Endothelial cell of umbilical vein (primary cell): ENCODE data around the gene ANAPC13. TPM values are rescaled to one million over a fixed set of nuclear protein-coding genes. Genes with fewer than 3 reads are reported as not detected.

Experiments
- BruUV-seq: library from RNA; stranded (reverse); fragments of 400-500 nt; replicated peaks from 2 replicates; lab custom pipeline; 2021; lab: Mats Ljungman, UMichigan
- CTCF ChIA-PET: fragments of 300-600, 350-600 bp; sonication (Branson Sonifier 250); formaldehyde crosslinking; loops from one replicate; lab custom pipeline; 2021; ENCODE audit warnings: antibody characterized with exemption, inconsistent platforms; lab: Charles Lee
- POLR2A ChIA-PET: fragments of 300-600, 350-600 bp; sonication (Branson Sonifier 250); formaldehyde crosslinking; loops from one replicate; lab custom pipeline; 2021; ENCODE audit warnings: antibody characterized with exemption, inconsistent platforms; lab: Charles Lee
- DNase-seq: peaks from one replicate; pipeline ENCODE4 v3.0.0-alpha.2; 2011; ENCODE audit warnings: low read depth, low spot score
- FAIRE-seq: peaks from 2 replicates; lab custom pipeline; 2011; peaks lifted over from hg19 to GRCh38; lab: Jason Lieb, UNC
- H2AFZ ChIP-seq: 2 replicates; pipeline ENCODE4 v1.6.0; 2012; ENCODE audit warnings: low read depth, low read length, control low read depth, inconsistent platforms
- H3K27ac ChIP-seq: 2 replicates; pipeline ENCODE4 v1.5.1; 2011; ENCODE audit warnings: low read depth, mild to moderate bottlenecking, control low read depth, low read length, moderate library complexity; ENCODE audit not compliant: insufficient read depth
- H3K27me3 ChIP-seq, 2 experiments: 2 replicates each; pipeline versions ENCODE4 v1.6.0 to v1.6.1; 2011; ENCODE audit warnings: low read length in 2 of 2, mixed read lengths in 1 of 2; ENCODE audit not compliant: control insufficient read depth in 2 of 2, insufficient read depth in 2 of 2
- H3K36me3 ChIP-seq, 2 experiments: 2 replicates in 1 of 2; 3 replicates in 1 of 2; pipeline ENCODE4 v1.5.1; 2011; ENCODE audit warnings: low read length in 2 of 2, mild to moderate bottlenecking in 1 of 2, moderate library complexity in 1 of 2; ENCODE audit not compliant: control insufficient read depth in 2 of 2, insufficient read depth in 2 of 2; ENCODE audit errors: extremely low read depth in 1 of 2
- H3K4me1 ChIP-seq: 3 replicates; pipeline ENCODE4 v1.5.1; 2011; ENCODE audit warnings: mild to moderate bottlenecking, low read length; ENCODE audit not compliant: control insufficient read depth, insufficient read depth; ENCODE audit errors: extremely low read depth
- H3K4me2 ChIP-seq: 2 replicates; pipeline ENCODE4 v1.6.1; 2011; ENCODE audit warnings: low read length, control low read depth, mixed read lengths; ENCODE audit not compliant: insufficient read depth
- H3K4me3 ChIP-seq, 3 experiments: fragments of 200-600 bp in 1 of 3; sonication (generic), shearing (Covaris generic) in 1 of 3; replicated peaks in 1 of 3; 2 replicates each; pipeline ENCODE4 v1.5.1; 2011 to 2016; ENCODE audit warnings: control low read depth in 3 of 3, low read length in 3 of 3, mild to moderate bottlenecking in 2 of 3, inconsistent platforms in 1 of 3, low read depth in 1 of 3, moderate library complexity in 1 of 3; ENCODE audit not compliant: insufficient read depth in 1 of 3
- H3K79me2 ChIP-seq: 2 replicates; pipeline ENCODE4 v1.6.0; 2012; ENCODE audit warnings: low read length, inconsistent platforms; ENCODE audit not compliant: control insufficient read depth, insufficient read depth
- H3K9ac ChIP-seq: replicated peaks from 2 replicates; pipeline ENCODE3; 2011; ENCODE audit warnings: low read length, control low read depth; ENCODE audit not compliant: insufficient read depth; ENCODE audit errors: extremely low read depth
- H3K9me1 ChIP-seq: replicated peaks from 3 replicates; pipeline ENCODE4 v1.6.0; 2011; ENCODE audit warnings: mild to moderate bottlenecking, low read length; ENCODE audit not compliant: control insufficient read depth, insufficient read depth; ENCODE audit errors: extremely low read depth
- H3K9me3 ChIP-seq: replicated peaks from 2 replicates; pipeline ENCODE4 v1.5.1; 2012; ENCODE audit warnings: low read length, inconsistent platforms; ENCODE audit not compliant: control insufficient read depth, insufficient read depth
- H4K20me1 ChIP-seq: replicated peaks from 2 replicates; pipeline ENCODE3; 2011; ENCODE audit warnings: mild to moderate bottlenecking, low read length; ENCODE audit not compliant: control insufficient read depth, insufficient read depth; ENCODE audit errors: extremely low read depth
- EZH2 ChIP-seq: IDR thresholded peaks from 2 replicates; pipeline ENCODE4 v1.6.1; 2012; ENCODE audit warnings: borderline replicate concordance, low read depth, mild to moderate bottlenecking, moderate library complexity, low read length, inconsistent platforms; ENCODE audit not compliant: severe bottlenecking
- FOS ChIP-seq: IDR thresholded peaks from 2 replicates; pipeline ENCODE4 v1.6.1; 2011; ENCODE audit warnings: mild to moderate bottlenecking, low read length, moderate library complexity, borderline replicate concordance; ENCODE audit not compliant: insufficient read depth
- GATA2 ChIP-seq: IDR thresholded peaks from 2 replicates; pipeline ENCODE4 v1.7.0; 2011; ENCODE audit warnings: low read depth, mild to moderate bottlenecking, moderate library complexity, mixed read lengths, low read length; ENCODE audit not compliant: insufficient read length, insufficient read depth
- JUN ChIP-seq: IDR thresholded peaks from 2 replicates; pipeline ENCODE4 v1.6.1; 2011; ENCODE audit warnings: borderline replicate concordance, low read depth; ENCODE audit not compliant: insufficient read length, insufficient read depth
- MYC ChIP-seq: IDR thresholded peaks from one replicate; pipeline ENCODE4 v1.6.1; 2011; ENCODE audit warnings: mild to moderate bottlenecking, low read depth, low read length
- POLR2A ChIP-seq: IDR thresholded peaks from 2 replicates; pipeline ENCODE4 v1.6.1; 2012; ENCODE audit warnings: low read depth, mild to moderate bottlenecking, control low read depth, low read length
- POLR2AphosphoS5 ChIP-seq: IDR thresholded peaks from 2 replicates; pipeline ENCODE4 v1.6.1; 2012; ENCODE audit warnings: low read depth, mild to moderate bottlenecking, control low read depth, low read length, moderate library complexity; ENCODE audit not compliant: insufficient read depth
- dilution Hi-C: fragments of 300-500 bp; cut with MboI; formaldehyde crosslinking; loops from one replicate; pipeline ENCODE4 v1.15.0; 2019; ENCODE audit warnings: low sequenced_read_pairs; ENCODE audit not compliant: extremely low pct_ligation_motif_present
- intact Hi-C: fragments of 100-400 bp; cut with micrococcal nuclease; formaldehyde crosslinking; loops from one replicate; pipeline ENCODE4 v1.10.0; 2022
- polyA plus RNA-seq, 4 experiments: library from polyadenylated mRNA; depleted of rRNA in 3 of 4; stranded (reverse) in 3 of 4; unstranded in 1 of 4; fragments of >200 nt; gene quantifications; 2 replicates each; pipeline versions ENCODE4 v1.2.1 to v1.2.3, GENCODE V29; 2011 to 2012; ENCODE audit warnings: missing spikeins in 1 of 4
- total RNA-seq: library from RNA; stranded (reverse); gene quantifications from 2 replicates; pipeline ENCODE4 v1.2.3, GENCODE V29; 2021
- TF ChIP-seq, protein P1 (sequence below): IDR thresholded peaks from 2 replicates; pipeline ENCODE4 v1.6.1; 2011; ENCODE audit not compliant: insufficient read depth, insufficient read length
- TF ChIP-seq, protein P2 (sequence below), 2 donors: IDR thresholded peaks; 1 replicate in 1 of 2; 2 replicates in 1 of 2; pipeline ENCODE4 v1.5.1; 2011; ENCODE audit warnings: low read length in 2 of 2, mild to moderate bottlenecking in 2 of 2, moderate library complexity in 2 of 2, control low read depth in 1 of 2, inconsistent platforms in 1 of 2, low read depth in 1 of 2; ENCODE audit not compliant: insufficient read depth in 1 of 2; ENCODE audit errors: extremely low read depth in 1 of 2

ANAPC13 gene
- total and polyA plus RNA-seq, 2 donors (not counting 3 experiments of a cell fraction or from before 2014, with no cell fraction given) = 48.4 to 50.8 TPM

DNA sequence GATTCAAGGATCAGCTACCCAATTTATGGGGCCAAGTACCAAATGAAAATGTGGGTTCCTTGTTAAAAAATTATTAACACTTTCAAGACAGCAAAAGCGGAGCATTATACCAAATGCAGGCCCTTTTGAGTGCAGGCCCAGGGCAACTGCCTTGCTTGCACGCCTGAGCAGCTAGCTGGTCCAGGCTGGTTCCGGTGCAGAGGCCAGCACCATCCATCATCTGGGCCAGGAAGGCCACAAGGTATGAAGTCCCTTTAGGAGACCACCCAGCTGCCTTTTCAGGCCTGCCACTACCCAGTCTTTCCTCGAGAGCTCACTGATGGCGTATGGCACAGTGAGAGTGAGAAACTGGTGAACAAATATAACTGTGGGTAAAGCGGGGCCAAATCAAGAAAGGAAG, 13.0 kb downstream of the ANAPC13 start:
- H4K20me1 ChIP-seq = no peaks in the 10 kb centered on the region
- H3K9me3 ChIP-seq = no peaks in the 10 kb centered on the region
- peaks cover 2 to 6% of the 10 kb centered on the region in 2 experiments for H3K36me3 ChIP-seq
- no peak overlapping the region for H3K27ac ChIP-seq
- no peaks in the 10 kb centered on the region for H3K9me1 ChIP-seq
- FAIRE-seq = no peak
- H3K4me3 ChIP-seq = no peak overlapping the region
- ChIA-PET POLR2A (interaction anchor here (2.0 kb wide), 1 partner anchor 99 kb away, joined by 7 read pairs; the partner anchor contains the start of gene AMOTL2), CTCF (interaction anchor here (1.0 to 8.5 kb wide), 20 partner anchors 8 to 260 kb away, joined by 3 to 296 read pairs (median 20); partner anchors contain the start of gene AMOTL2)
- no peak for TF ChIP-seq MYC
- TF ChIP-seq GATA2 = no peak
- TF ChIP-seq, protein P1, sequence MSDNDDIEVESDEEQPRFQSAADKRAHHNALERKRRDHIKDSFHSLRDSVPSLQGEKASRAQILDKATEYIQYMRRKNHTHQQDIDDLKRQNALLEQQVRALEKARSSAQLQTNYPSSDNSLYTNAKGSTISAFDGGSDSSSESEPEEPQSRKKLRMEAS = no peak
- no peak for TF ChIP-seq POLR2A
- TF ChIP-seq EZH2 = no peak
- no peak for TF ChIP-seq JUN
- TF ChIP-seq POLR2AphosphoS5 = no peak
- TF ChIP-seq, protein P2, sequence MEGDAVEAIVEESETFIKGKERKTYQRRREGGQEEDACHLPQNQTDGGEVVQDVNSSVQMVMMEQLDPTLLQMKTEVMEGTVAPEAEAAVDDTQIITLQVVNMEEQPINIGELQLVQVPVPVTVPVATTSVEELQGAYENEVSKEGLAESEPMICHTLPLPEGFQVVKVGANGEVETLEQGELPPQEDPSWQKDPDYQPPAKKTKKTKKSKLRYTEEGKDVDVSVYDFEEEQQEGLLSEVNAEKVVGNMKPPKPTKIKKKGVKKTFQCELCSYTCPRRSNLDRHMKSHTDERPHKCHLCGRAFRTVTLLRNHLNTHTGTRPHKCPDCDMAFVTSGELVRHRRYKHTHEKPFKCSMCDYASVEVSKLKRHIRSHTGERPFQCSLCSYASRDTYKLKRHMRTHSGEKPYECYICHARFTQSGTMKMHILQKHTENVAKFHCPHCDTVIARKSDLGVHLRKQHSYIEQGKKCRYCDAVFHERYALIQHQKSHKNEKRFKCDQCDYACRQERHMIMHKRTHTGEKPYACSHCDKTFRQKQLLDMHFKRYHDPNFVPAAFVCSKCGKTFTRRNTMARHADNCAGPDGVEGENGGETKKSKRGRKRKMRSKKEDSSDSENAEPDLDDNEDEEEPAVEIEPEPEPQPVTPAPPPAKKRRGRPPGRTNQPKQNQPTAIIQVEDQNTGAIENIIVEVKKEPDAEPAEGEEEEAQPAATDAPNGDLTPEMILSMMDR (IDR thresholded peaks at IDR 0.05; ENCODE audit: extremely low read depth in 1 of 2, insufficient read depth in 1 of 2, low read depth in 1 of 2, low read length in 2 of 2) = no peak
- TF ChIP-seq FOS = no peak
- peaks cover 13% of the 10 kb centered on the region for H3K4me1 ChIP-seq
- no peak overlapping the region for H2AFZ ChIP-seq
- H3K79me2 ChIP-seq = no peaks in the 10 kb centered on the region
- dilution Hi-C loops (no loop called here), intact Hi-C loops (loop anchor here (5.0 kb wide), 1 partner anchor 541 kb away; no protein-coding TSS in a partner anchor)
- H3K4me2 ChIP-seq = no peak overlapping the region
- BruUV-seq = no TSS peak
- no peaks in the 10 kb centered on the region for H3K27me3 ChIP-seq
- no peak overlapping the region for H3K9ac ChIP-seq
- DNase-seq = no peak
